OCI-LY3 (cell line): Measurements from ENCODE around the gene PRKCD.

Experiments
- CTCF ChIP-seq: fragments of 200-600, 300-600 bp; sonication (generic); IDR thresholded peaks from 2 replicates; pipeline ENCODE4 v1.5.1; 2014; ENCODE audit warnings: antibody characterized with exemption, low read length, low read depth
- EZH2phosphoT487 ChIP-seq: fragments of 200-600 bp; shearing (Covaris generic); IDR thresholded peaks from 2 replicates; pipeline ENCODE4 v1.6.1; 2018; ENCODE audit warnings: antibody characterized with exemption, mixed run types, low read depth

- TF ChIP-seq CTCF, result no peak
- TF ChIP-seq EZH2phosphoT487, result no peak
Observed at GRCh38 chr3:53144446-53144845, 16.6 kb upstream of the PRKCD start.
